Activated CD4-positive, alpha-beta T cell treated with anti-CD3 and anti-CD28 coated beads for 4 hours (primary cell): Measurements from ENCODE around the gene ATP6AP1.

Experiments used
- DNase-seq, 2 donors: peaks; one replicate each; pipeline ENCODE4 v3.0.0-alpha.2; 2020

ATP6AP1 gene

DNA sequence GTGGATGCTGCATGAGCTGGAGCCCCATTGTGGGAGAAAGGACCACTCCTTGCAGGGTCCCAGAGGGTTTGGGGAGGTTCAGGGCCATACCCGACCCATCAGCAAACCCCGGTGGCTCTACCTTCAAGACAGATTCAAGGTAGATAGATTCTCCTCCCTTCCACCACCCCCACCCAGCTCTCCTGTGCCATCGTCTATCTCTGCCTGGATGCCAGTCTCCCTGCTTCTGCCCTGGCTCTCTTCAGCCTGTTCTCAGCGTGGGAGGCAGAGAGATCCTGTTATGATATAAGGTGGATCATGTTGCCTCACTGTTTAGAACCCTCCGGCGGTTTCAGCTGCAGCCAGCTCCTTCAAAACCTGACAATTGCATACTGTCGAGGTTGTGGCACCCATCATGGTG is 45.2 kb downstream of the ATP6AP1 start:
- no peak for DNase-seq

DNA sequence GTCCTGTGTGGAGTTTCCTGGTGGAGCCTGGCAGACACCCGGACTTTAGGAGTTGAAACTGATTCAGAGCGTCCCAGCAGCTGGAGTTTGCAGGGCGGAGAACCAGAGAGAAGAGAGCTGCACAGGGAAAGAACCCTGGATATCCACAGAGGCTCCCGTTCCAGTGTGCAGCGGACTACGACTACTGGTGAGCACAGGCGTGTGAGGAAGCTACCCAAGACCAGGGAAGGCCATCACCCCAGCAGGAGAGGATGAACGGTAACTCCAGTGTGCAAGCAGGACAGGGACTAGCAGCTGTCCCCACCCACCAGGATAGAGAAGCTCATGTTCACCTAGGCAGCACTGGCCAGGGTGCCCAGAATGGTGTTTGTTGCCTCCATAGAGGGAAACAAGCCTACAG is 48.3 kb downstream of the ATP6AP1 start:
- no peak for DNase-seq

DNA sequence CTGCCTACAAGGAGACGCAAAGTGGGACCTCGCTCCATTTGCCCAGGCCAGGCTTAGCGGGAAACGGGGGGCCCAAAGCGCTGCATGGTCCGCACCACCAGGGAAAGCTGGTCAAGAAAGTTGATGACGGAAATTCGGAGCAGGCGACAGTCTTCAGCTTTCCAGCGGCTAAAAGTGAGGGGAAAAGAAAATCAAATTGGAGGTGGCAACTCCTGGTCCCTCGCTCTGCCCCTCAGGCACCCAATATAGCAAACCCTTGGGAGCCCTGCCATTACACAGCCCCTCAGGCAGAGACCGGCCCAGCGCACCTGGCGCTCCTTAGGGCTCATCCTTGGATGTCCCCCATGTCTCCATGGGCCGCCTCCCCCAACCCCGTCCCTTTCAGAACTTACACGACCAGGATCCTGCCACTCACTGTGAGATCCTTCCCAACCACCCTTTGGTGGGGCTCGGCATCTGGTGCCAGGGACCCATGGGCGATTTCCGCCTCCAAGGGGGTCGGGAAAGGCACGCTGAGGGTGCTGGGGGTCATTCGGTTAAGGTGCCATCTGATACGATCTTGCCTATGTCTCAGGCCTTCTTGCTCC is 49.5 kb downstream of the ATP6AP1 start:
- no peak for DNase-seq

DNA sequence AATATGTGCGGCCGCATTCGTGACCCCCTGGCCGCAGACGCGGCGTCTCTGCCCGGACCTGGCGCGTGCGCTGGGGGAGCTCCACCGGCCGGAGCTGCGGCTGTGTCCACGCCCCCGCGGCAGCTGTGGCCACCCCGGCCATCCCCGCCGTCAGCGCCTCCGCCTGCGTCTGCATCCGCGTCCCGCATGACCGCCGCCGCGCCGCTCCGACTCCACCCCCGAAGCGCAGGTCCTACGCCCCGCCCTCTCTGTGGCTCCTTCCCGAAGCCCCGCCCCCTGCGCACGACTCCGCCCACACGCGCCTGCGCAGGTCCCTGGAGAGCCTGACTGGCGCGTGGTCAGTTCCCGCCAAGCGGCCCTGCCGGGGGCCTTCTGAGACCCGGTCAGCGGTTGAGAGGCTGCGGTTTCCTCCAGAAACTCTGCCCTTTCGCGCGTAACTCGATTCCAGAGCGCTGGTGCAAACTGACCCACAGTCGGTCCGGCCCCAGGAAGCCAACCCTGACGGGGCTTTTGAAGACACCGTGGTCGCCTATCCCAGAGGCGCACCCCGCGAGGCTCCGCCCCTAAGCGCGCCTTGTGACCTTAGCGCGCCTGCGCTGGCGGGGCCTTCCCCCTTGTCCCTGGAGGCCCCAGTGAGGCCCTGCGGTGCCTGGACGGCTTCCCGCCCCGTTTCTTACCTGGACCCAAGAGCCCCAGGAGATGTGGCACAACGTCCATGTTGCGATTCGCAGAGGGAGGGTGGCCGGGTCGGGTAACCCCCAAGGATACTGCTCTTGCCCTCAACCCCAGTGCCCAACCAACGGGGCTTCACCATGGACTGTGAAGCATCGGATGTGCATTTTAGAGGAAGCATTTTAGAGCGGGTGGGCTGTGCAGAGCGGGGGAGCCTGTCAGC is 50.5 kb downstream of the ATP6AP1 start, which contains the start of gene LAGE3:
Gene LAGE3, minus strand, starts transcription at position 554 of the 895 bp plus-strand sequence. Its CDS starts 366 bp downstream, at position 188.
- DNase-seq = peak; percentile 92 to 94

DNA sequence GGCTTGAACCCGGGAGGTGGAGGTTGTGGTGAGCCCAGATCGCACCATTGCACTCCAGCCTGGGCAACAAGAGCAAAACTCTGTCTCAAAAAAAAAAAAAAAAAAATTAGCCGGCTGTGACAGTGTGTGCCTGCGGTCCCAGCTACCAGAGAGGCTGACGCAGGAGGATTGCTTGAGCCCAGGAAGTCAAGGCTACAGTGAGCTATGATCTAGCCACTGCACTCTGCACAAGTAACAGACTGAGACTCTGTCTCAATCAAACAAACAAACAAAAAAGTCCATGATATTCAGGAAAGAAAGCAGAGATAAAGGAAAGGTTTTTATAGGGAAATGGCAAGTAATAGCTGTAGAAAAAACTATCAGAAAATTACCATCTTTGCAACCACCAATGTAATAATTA is 52.7 kb downstream of the ATP6AP1 start:
- DNase-seq = no peak

DNA sequence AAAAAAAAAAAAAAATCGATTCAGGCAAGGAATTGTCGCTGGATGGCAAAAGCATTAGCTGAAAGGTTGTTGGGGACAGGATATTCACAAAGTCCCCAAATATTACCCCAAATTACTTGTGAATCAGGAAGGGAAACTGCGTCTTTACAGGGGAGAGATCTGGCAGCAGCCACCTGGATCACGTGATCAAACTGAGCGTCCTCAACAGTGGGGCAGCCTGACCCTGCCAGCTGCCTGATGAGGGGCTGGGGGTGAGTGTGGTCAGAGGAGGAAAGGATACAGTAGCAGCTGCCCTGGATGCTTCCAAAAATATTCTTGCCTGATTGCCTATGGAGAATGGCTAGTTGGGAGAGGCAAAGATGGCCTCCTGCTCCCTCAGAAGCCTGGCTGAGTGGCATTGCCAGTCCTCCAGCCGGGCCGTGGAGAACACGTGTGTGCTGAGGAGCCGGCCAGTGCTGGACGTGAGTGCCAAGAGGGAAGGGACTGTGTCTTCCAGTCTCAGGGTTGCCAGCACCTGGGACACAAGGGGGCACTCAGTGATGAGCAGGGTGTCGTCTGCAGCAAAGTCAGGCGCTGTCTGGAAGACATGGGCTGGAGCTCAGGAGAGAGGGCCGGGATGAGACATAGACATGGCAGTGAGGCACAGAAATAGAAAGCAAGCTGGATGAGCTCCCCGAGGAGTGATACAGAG is 53.6 kb downstream of the ATP6AP1 start:
- DNase-seq = no peak

DNA sequence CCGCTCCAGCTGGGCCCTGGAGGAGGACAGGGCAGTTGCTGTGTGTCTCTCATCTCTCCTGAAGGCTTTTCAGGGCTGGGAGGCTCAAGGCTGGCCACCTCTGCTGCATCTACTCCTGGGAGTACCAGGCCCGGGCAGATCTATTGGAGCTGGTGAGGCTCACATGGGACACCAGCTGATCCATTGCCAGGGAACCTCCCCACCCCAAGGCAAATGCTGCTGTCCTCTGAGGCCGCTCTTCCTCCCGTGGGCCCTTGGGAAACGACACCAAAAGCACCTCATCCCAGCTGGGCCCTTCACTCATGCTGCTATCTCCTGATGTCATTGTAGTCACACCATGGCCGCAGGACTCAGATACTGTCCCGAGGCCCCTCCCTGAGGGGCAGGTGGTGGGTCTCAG is 54.3 kb downstream of the ATP6AP1 start:
- no peak for DNase-seq

DNA sequence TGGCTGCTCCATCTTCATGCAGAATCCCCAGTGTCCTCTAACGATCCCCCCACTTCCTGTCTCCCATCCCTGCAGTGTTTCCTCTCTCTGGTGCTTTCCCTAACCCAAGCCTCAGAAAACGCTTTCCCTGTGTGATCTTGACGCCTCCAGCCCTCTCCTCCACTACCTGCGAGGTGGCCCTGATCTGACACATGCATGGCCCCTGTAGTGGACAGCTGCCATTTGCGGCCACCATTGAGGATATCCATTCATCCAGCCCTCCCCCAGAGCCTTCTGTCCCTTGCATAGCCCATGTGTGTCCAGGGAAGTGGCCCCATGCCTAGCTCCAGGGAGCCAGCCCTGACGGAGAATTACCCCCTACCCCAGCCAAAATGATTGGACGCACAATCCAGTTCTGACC is 54.8 kb downstream of the ATP6AP1 start:
- DNase-seq = no peak

DNA sequence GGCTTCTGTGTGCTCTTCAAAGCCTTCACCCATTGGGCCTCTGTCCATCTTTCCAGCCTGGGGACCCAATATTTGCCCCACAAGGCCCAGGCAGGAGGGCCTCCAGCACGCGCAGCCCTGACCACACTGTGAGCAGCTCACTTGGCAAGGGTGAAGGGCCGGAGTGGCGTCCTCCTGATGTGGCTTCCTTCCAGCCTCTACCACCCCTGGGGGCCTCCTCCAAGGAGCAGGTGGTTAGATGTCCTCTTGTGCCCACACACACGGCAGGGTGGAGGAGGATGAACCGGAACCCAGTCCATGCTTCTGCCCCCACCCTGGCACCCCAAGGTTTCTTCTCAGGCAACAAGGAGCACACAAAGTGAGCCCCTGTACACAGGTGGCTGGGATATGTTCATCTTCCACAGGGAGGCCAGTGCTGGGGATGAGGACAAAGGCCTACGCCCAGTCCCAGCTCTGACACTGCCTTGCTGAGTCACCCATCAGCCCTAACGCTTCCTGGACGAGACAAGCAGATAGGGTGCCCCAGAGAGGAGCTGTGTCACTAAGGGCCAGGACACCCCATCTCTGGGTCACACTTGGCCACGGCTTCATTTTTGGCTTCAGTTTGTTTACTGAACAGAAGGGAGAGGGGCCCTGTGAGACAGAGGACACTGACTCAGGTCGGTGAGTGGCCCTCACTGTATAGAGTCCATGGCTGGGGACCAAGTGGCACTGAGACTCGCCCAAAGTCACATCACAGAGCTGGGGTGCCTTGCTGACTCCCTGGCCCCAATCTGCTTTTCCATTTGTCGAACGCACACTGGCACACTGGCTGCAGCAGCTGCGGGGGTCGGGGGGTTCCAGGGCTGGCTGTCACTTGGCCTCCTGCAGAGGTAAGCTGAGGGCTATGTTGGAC is 56.0 kb downstream of the ATP6AP1 start:
- DNase-seq = no peak

DNA sequence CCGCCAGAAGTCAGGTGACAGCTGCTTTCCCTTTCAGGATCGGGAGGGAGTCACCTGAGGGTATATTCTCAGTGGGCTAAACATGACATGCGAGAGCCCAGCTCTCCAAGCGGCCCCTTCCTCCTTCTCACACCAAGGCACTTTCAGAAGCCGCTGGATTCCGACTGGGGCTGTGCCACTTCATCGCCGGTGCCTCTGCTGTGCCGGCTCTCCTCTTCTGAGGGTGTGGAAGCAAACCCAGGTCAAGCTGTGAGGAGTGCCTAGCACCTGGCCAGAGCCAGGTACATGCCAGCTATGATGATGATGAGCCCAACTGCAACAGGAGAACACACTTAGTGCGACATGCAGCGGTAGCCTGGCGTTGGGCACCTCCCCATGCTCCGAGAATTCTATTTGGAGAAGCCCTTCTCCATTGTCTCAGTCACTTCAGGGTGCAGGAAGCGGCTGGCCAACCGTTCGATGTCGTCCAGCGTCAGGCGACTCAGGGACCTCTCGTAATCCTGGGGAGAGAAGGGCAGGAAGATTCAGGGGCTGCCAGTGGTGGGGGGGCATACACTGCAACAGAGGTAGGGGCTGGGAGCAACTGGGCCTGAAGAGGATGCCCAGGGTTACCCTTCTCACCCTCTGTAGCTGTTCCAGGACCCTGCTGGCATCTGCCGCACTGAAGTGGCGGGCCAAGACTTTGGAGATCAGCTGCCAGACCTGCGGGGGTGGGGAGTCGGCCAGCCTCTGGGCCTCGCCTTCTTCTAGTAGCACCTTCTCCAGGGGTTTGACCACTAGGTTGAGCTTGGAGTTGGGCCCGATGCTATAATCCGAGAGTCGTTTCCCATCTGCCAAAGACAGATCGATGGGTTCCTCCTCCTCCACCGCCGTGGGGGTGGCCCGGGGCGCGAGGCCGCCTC is 56.9 kb downstream of the ATP6AP1 start:
- DNase-seq = no peak

DNA sequence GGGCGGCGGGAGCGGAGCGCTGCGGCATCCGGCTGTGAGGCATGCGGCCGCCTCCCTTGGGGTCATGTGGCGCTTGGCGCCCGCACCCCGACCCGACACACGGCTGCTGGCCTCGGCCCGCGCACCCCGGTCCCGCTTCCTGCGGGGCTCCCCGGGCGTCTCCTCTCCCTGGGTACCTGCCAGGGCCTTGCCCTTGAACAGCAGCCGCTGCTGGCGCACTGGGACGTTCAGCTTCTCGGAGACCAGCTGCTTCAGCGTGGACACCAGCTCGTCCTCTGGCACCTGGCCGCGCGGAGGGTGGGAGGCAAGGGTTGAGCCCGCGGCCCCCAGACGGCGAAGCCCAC is 57.5 kb downstream of the ATP6AP1 start:
- peak in 1 of 2 donors; percentile 20 for DNase-seq
